Ishikawa (cell line): ENCODE measurements around the gene SHISAL1.

Source experiments
- CEBPB ChIP-seq: IDR thresholded peaks from 2 replicates; pipeline ENCODE4 v1.6.1; 2012
- CREB1 ChIP-seq: IDR thresholded peaks from 2 replicates; pipeline ENCODE4 v1.6.1; 2012; ENCODE audit warnings: low read depth
- EP300 ChIP-seq: IDR thresholded peaks from 2 replicates; pipeline ENCODE4 v1.6.1; 2012; ENCODE audit warnings: borderline replicate concordance
- FOXM1 ChIP-seq: IDR thresholded peaks from 2 replicates; pipeline ENCODE4 v1.6.1; 2012; ENCODE audit warnings: low read depth, borderline replicate concordance
- MAX ChIP-seq: IDR thresholded peaks from 2 replicates; pipeline ENCODE4 v1.6.1; 2012
- NFIC ChIP-seq: IDR thresholded peaks from 2 replicates; pipeline ENCODE4 v1.6.1; 2012
- RAD21 ChIP-seq: IDR thresholded peaks from 2 replicates; pipeline ENCODE4 v1.6.1; 2012; ENCODE audit warnings: low read depth
- TAF1 ChIP-seq: IDR thresholded peaks from 2 replicates; pipeline ENCODE4 v1.6.1; 2012; ENCODE audit warnings: low read depth, mild to moderate bottlenecking
- TCF12 ChIP-seq: IDR thresholded peaks from 2 replicates; pipeline ENCODE4 v1.6.1; 2012; ENCODE audit warnings: low read depth
- TEAD4 ChIP-seq: IDR thresholded peaks from 2 replicates; pipeline ENCODE4 v1.6.1; 2012
- USF1 ChIP-seq: IDR thresholded peaks from 2 replicates; pipeline ENCODE4 v1.6.1; 2012

- TF ChIP-seq RAD21, result no peak
- TF ChIP-seq NFIC, result no peak
- TF ChIP-seq USF1, result no peak
- TF ChIP-seq TAF1, result no peak
- TF ChIP-seq FOXM1, result no peak
- TF ChIP-seq TCF12, result no peak
- TF ChIP-seq CREB1, result no peak
- no peak for TF ChIP-seq TEAD4
- TF ChIP-seq CEBPB, result no peak
- TF ChIP-seq MAX, result no peak
- TF ChIP-seq EP300, result no peak
These were observed 35.9 kb downstream of the SHISAL1 start for GRCh38 chr22:44276706-44277356.
